GM20000 (cell line): ENCODE results near the gene TLR1.

ENCODE experiments used
- DNase-seq: peaks from one replicate; pipeline ENCODE4 v3.0.0; 2012; ENCODE audit warnings: low spot score
- TF ChIP-seq, protein P1 (sequence below): IDR thresholded peaks from 2 replicates; pipeline ENCODE4 v1.5.1; 2012; ENCODE audit warnings: mild to moderate bottlenecking, control low read depth; ENCODE audit errors: extremely low read depth, missing control alignments

The TLR1 gene, protein sequence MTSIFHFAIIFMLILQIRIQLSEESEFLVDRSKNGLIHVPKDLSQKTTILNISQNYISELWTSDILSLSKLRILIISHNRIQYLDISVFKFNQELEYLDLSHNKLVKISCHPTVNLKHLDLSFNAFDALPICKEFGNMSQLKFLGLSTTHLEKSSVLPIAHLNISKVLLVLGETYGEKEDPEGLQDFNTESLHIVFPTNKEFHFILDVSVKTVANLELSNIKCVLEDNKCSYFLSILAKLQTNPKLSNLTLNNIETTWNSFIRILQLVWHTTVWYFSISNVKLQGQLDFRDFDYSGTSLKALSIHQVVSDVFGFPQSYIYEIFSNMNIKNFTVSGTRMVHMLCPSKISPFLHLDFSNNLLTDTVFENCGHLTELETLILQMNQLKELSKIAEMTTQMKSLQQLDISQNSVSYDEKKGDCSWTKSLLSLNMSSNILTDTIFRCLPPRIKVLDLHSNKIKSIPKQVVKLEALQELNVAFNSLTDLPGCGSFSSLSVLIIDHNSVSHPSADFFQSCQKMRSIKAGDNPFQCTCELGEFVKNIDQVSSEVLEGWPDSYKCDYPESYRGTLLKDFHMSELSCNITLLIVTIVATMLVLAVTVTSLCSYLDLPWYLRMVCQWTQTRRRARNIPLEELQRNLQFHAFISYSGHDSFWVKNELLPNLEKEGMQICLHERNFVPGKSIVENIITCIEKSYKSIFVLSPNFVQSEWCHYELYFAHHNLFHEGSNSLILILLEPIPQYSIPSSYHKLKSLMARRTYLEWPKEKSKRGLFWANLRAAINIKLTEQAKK

DNA sequence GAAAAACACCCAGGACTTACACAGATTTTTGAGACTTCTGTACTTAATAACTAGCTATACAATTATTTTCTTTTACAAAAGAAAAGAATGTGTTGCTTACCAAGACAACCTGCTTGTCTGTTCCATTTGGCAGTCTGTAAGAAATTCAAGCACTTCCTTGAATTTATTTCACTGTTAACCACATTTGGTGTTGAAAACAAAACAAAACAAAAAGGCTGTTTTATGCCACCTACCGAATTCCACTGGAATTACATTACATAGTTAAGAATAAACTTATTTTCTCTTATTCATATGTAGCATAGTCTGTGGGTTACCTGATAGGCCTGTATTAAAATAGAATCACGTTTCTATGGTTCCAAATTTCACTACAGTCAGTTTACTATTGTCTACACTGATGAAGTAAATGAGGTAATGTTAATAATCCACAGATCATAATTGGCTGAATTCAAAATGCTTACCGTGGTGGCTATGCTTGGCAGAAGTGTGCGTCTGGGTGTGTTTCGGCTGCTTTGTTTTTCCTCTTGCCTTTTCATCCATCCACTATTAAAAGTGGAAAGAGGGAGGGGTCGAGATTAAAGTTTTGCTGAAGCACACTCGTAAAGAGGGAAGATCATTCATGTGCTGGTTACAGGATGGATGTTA is at the start of gene TLR1:
Gene TLR1 (minus strand): TSS at position 138 of the 642 bp plus-strand sequence. CDS start 5,960 bp downstream, outside the sequence.
- DNase-seq = no peak
- TF ChIP-seq, protein P1, sequence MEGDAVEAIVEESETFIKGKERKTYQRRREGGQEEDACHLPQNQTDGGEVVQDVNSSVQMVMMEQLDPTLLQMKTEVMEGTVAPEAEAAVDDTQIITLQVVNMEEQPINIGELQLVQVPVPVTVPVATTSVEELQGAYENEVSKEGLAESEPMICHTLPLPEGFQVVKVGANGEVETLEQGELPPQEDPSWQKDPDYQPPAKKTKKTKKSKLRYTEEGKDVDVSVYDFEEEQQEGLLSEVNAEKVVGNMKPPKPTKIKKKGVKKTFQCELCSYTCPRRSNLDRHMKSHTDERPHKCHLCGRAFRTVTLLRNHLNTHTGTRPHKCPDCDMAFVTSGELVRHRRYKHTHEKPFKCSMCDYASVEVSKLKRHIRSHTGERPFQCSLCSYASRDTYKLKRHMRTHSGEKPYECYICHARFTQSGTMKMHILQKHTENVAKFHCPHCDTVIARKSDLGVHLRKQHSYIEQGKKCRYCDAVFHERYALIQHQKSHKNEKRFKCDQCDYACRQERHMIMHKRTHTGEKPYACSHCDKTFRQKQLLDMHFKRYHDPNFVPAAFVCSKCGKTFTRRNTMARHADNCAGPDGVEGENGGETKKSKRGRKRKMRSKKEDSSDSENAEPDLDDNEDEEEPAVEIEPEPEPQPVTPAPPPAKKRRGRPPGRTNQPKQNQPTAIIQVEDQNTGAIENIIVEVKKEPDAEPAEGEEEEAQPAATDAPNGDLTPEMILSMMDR = no peak

DNA sequence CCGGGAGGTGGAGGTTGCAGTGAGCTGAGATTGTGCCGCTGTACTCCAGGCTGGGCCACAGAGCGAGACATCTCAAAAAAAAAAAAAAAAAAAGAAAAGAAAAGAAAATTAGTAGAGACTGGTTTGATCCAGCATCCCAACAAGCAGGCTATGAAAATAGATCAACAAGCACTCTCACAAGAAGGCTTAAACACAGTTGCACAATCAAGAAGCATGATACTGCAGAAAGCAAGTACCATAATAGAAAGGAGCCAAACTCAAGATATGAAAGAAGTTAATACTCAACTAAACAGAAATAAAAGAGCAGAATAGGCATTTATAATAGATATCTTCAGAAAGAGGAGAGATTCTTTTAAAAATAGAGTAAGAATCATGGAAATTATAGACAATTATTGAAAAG is 41.4 kb upstream of the TLR1 start:
- TF ChIP-seq, protein P1 = no peak
- DNase-seq = no peak

DNA sequence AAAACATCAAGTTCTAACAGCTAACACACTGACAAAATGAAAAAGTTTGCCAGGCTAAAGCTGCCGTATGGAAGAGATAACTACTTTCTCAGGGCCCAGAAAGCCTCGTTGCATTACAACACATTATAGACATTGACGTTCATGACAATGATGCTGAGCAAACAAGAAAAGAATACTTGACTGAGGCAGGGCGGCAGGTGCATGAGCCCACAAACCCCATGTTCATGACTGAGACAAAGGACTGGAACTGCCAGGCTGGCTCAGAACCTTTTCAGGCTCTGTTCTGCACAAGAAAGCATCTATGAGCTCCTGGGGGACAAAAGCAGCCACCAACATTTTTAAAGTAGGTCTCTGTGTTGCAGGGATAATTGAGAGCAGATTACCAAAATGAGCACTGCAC is 38.4 kb upstream of the TLR1 start:
- TF ChIP-seq, protein P1 = no peak
- DNase-seq = no peak

DNA sequence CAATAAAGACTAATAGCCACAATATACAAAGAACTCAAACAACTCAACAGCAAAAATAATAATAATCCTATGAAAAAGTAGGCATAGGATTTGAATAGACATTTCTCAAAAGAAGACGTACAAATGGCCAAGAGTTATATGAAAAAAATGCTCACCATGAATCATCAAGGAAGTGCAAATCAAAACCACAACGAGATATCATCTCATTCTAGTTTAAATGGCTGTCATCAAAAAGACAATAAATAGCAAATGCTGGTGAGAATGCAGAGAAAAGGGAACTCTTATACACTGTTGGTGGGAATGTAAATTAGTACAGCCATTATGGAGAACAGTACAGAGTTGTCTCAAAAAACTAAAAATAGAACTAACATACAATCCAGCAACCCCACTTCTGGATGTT is 33.3 kb upstream of the TLR1 start:
- no peak for DNase-seq
- TF ChIP-seq, protein P1 = no peak

DNA sequence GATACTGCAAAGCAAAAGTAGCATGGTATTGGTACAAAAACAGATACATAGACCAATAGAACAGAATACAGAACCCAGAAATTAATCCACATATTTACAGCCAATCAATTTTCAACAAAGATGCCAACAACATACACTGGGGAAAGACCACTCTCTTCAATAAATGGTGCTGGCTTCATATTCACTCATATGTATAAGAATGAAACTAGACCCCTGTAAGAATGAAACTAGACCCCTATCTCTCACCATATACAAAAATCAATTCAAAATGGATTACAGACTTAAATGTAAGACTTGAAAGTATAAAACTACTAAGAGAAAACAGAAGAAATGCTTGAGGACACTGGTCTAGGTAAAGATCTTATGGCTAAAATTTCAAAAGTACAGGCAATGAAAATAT is 32.7 kb upstream of the TLR1 start:
- no peak for DNase-seq
- TF ChIP-seq, protein P1 = no peak

DNA sequence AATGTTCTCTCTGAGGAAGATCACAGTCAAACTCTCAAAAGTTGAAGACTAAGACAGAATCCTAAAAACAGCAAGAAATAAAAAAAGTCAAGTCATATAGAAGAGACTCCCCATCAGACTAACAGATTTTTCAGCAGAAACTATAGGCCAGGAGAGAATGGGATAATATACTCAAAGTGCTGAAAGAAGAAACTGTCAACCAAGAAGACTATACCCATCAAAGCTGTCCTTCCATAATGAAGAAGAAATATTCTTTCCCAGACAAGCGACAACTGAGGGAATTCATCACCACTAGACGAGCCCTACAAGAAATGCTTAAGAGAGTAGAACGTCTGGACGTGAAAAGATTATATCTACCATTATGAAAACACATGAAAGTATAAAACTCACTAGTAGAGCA is 30.0 kb upstream of the TLR1 start:
- TF ChIP-seq, protein P1 = no peak
- DNase-seq = no peak
